Prostate gland (tissue), 2 donors: ENCODE results near the gene TEX29. TPM values are rescaled to one million over a fixed set of nuclear protein-coding genes. Genes with fewer than 3 reads are reported as not detected.
A peak's percentile ranks its signal among the peaks of the same experiment; 100 is the strongest.

Source experiments
- DNase-seq: peaks from one replicate; pipeline ENCODE4 v3.0.0-alpha.2; 2019; ENCODE audit warnings: low spot score
- H3K27ac ChIP-seq, 2 donors: fragments of 200-600 bp; sonication (generic); 2 replicates each; pipeline ENCODE4 v1.5.1; 2017 to 2019
- H3K27me3 ChIP-seq: fragments of 200-600 bp; sonication (generic); replicated peaks from 2 replicates; pipeline ENCODE4 v1.5.1; 2019; ENCODE audit not compliant: insufficient read depth
- H3K36me3 ChIP-seq, 2 donors: fragments of 200-600 bp; sonication (generic); 1 replicate in 1 of 2; 2 replicates in 1 of 2; pipeline versions ENCODE4 v1.5.1 to v1.8.1; 2017 to 2019
- H3K4me1 ChIP-seq: fragments of 200-600 bp; sonication (generic); replicated peaks from 2 replicates; pipeline ENCODE4 v1.5.1; 2019
- H3K4me3 ChIP-seq, 2 donors: fragments of 200-600 bp; sonication (generic); 2 replicates each; pipeline ENCODE4 v1.5.1; 2017 to 2019
- H3K9me3 ChIP-seq: fragments of 200-600 bp; sonication (generic); 2 replicates; pipeline ENCODE4 v1.5.1; 2017
- CTCF ChIP-seq, 4 experiments: fragments of 200-600 bp in 2 of 4; fragments of 450-650 bp in 2 of 4; sonication (generic) in 2 of 4; IDR thresholded peaks; 1 replicate in 3 of 4; 2 replicates in 1 of 4; pipeline ENCODE4 v1.5.1; 2016 to 2019; ENCODE audit warnings: antibody characterized with exemption in 4 of 4, mild to moderate bottlenecking in 2 of 4, moderate library complexity in 2 of 4
- POLR2A ChIP-seq: fragments of 450-650 bp; IDR thresholded peaks from one replicate; pipeline ENCODE4 v1.6.1; 2016; ENCODE audit warnings: antibody characterized with exemption, mild to moderate bottlenecking
- POLR2AphosphoS5 ChIP-seq: sonication (generic); formaldehyde crosslinking; IDR thresholded peaks from one replicate; pipeline ENCODE4 v1.6.1; 2017; ENCODE audit warnings: antibody characterized with exemption
- WGBS: methylation state at CpG from one replicate; pipeline ENCODE4 v1.1.5; 2018; 5-methylcytosine and 5-hydroxymethylcytosine counted together
- intact Hi-C: fragments of 100-400 bp; cut with DNase I; formaldehyde crosslinking; loops from one replicate; pipeline ENCODE4 v1.14.2; 2022
- total RNA-seq, 2 donors: library from RNA; depleted of rRNA; stranded (reverse); fragments of >200 nt; gene quantifications; one replicate each; pipeline ENCODE4 v1.1.0, GENCODE V29; 2016

The TEX29 gene
- total RNA-seq, 2 donors from 2014 or later, result 1.4 TPM; not detected in 1

GRCh38 chr13:111337206-111337605 is 16.8 kb downstream of the TEX29 start:
- Histone ChIP-seq H3K4me1 (no peaks in the 10 kb centered on the region), H3K27me3 (no peaks in the 10 kb centered on the region), H3K4me3 (no peak overlapping the region), H3K36me3 (no peaks in the 10 kb centered on the region), H3K27ac (no peak overlapping the region), H3K9me3 (no peaks in the 10 kb centered on the region)
- intact Hi-C loops, result no loop called here
- no peak for TF ChIP-seq CTCF (IDR thresholded peaks at IDR 0.05)
- TF ChIP-seq POLR2AphosphoS5, result no peak
- TF ChIP-seq POLR2A, result no peak
- 88% methylated on average over 4 of the region's 4 CpGs for WGBS
- peak; percentile 2 for DNase-seq

DNA sequence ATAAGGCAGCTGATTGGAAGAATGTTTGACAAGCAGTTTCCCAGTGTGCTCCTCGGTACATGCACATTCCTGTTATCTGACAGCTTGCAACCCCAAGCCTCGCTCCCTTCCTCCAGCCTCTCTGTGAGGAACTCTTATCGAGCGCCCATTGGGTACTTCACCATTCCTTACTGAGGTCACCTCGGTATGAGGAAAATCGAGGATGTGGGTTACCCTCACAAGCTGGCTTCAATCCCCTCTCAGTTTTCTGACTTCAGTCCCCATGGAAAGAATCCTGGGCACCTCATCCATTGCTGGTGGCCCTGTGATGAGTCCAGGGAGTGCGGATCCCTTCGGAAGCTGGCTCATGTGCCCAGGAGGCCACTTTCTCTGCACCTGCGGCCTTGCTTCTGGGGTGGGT is 17.3 kb downstream of the TEX29 start:
- Histone ChIP-seq H3K36me3 (no peaks in the 10 kb centered on the region), H3K4me3 (no peak overlapping the region), H3K9me3 (no peaks in the 10 kb centered on the region), H3K27me3 (no peaks in the 10 kb centered on the region), H3K27ac (no peak overlapping the region), H3K4me1 (no peaks in the 10 kb centered on the region)
- TF ChIP-seq POLR2AphosphoS5 (no peak), POLR2A (no peak), CTCF (IDR thresholded peaks at IDR 0.05) (no peak)
- DNase-seq, result peak; percentile 1
- 95% methylated on average over 9 of the region's 9 CpGs for WGBS
- intact Hi-C loops, result no loop called here

GRCh38 chr13:111338841-111339240 is 18.4 kb downstream of the TEX29 start:
- H3K36me3 ChIP-seq, result no peaks in the 10 kb centered on the region
- H3K9me3 ChIP-seq, result no peaks in the 10 kb centered on the region
- H3K4me1 ChIP-seq, result no peaks in the 10 kb centered on the region
- intact Hi-C loops, result no loop called here
- peak; percentile 1 for DNase-seq
- no peak overlapping the region for H3K4me3 ChIP-seq
- TF ChIP-seq CTCF (IDR thresholded peaks at IDR 0.05) (no peak), POLR2A (no peak), POLR2AphosphoS5 (no peak)
- no peak overlapping the region for H3K27ac ChIP-seq
- H3K27me3 ChIP-seq, result no peaks in the 10 kb centered on the region
- 92% methylated on average over 11 of the region's 11 CpGs for WGBS

DNA sequence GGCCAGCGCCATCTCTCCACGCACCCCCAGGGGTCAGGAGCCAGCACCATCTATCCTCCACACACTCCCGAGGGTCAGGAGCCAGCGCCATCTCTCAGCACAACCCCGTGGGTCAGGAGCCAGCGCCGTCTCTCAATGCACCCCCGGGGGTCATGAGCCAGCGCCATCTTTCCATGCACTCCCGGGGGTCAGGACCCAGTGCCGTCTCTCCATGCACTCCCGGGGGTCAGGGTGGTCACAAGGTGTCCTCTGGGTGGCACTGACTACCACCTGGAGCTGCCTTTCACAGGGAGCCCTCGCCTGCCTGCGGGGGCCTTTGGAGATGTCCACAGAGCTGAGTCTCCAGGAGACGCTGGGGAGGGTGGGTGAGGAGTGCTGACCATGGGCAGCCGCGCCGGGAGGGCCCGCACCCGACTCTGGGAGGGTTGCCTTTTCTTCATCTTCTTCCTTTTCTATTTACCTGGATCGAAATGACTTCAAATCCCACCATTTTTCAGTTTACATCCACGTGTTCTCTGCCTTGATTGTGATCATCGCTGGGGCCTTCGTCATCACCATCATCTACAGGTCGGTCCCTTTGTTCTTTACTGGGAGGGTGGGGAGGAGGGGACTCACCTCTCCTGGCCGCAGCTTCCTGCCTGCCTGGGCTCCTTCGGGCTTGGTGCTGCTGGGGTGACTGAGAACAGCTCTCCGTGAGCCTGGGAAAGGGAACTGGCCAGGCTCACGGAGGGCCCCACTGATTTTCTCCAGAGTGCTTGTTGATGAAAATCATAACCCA is 19.1 kb downstream of the TEX29 start:
- WGBS, result 92% methylated on average over 29 of the region's 29 CpGs
- Histone ChIP-seq H3K9me3 (no peaks in the 10 kb centered on the region), H3K36me3 (no peaks in the 10 kb centered on the region), H3K4me3 (no peak overlapping the region), H3K27me3 (no peaks in the 10 kb centered on the region), H3K4me1 (no peaks in the 10 kb centered on the region), H3K27ac (no peak overlapping the region)
- no peak for TF ChIP-seq CTCF (IDR thresholded peaks at IDR 0.05)
- TF ChIP-seq POLR2AphosphoS5, result no peak
- no peak for TF ChIP-seq POLR2A
- intact Hi-C loops, result no loop called here
- peak; percentile 3 for DNase-seq

DNA sequence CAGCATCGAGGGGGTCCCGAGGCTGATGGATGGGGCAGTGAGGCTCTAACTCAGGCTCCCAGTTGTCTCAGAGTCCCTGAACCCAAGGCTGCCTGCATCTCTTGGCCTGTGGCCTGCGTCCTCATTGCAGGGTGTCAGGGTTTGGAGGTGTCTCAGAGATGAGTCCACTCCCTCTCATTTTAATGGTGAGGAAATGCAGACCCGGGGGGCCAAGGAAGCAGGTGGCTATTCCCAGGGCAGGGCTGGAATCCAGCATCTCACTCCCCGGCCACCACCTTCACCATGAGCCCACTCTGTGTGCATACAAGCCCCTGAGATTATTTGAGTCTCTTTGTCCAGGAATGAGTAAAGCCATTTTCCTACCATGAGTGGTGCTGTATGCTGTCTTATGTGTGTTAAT is 21.4 kb downstream of the TEX29 start:
- H3K36me3 ChIP-seq, result no peaks in the 10 kb centered on the region
- peak; percentile 3 for DNase-seq

More for the DNA sequence above, 21.4 kb downstream of the TEX29 start:
- Histone ChIP-seq H3K4me1 (no peaks in the 10 kb centered on the region), H3K27me3 (no peaks in the 10 kb centered on the region), H3K9me3 (no peaks in the 10 kb centered on the region), H3K27ac (no peak overlapping the region), H3K4me3 (no peak overlapping the region)
- 88% methylated on average over 5 of the region's 5 CpGs for WGBS
- no peak for TF ChIP-seq CTCF (IDR thresholded peaks at IDR 0.05)
- intact Hi-C loops, result no loop called here
